Aorta (tissue), 5 donors: ENCODE data around the gene ZNF324B. TPM values are rescaled to one million over a fixed set of nuclear protein-coding genes. Genes with fewer than 3 reads are reported as not detected.
A peak's percentile ranks its signal among the peaks of the same experiment; 100 is the strongest.
"Not testable (repeated sequence)": the region's sequence is repeated elsewhere in the genome, so short reads cannot be mapped to it uniquely, and the experiment has no call there.

ENCODE experiments used
- ATAC-seq: fragments of 200-7000 bp; cut with Tn5 transposase; one replicate; pipeline ENCODE4 v1.9.1; 2022; ENCODE audit warnings: moderate library complexity; ENCODE audit not compliant: low FRiP score
- DNase-seq, 2 donors: peaks; one replicate each; pipeline ENCODE4 v3.0.0-alpha.2; 2020
- H3K27ac ChIP-seq, 2 donors: one replicate each; pipeline ENCODE4 v1.5.1; 2013; ENCODE audit warnings: low read length in 2 of 2, mild to moderate bottlenecking in 2 of 2, moderate library complexity in 2 of 2, control low read depth in 1 of 2, inconsistent platforms in 1 of 2, low read depth in 1 of 2
- H3K27me3 ChIP-seq, 2 donors: one replicate each; pipeline ENCODE4 v1.6.1; 2013; ENCODE audit warnings: control low read depth in 1 of 2, low read length in 1 of 2, mild to moderate bottlenecking in 1 of 2, moderate library complexity in 1 of 2; ENCODE audit not compliant: insufficient read depth in 2 of 2, control insufficient read depth in 1 of 2
- H3K36me3 ChIP-seq, 2 donors: one replicate each; pipeline ENCODE4 v1.6.1; 2013; ENCODE audit warnings: control low read depth in 1 of 2, low read length in 1 of 2, mild to moderate bottlenecking in 1 of 2; ENCODE audit not compliant: insufficient read depth in 2 of 2, control insufficient read depth in 1 of 2
- H3K4me1 ChIP-seq, 2 donors: one replicate each; pipeline ENCODE4 v1.6.1; 2013; ENCODE audit warnings: low read length in 2 of 2, control low read depth in 1 of 2, mild to moderate bottlenecking in 1 of 2, moderate library complexity in 1 of 2; ENCODE audit not compliant: insufficient read depth in 2 of 2, control insufficient read depth in 1 of 2
- H3K4me3 ChIP-seq, 2 donors: one replicate each; pipeline ENCODE4 v1.5.1; 2013; ENCODE audit warnings: low read length in 2 of 2, control low read depth in 1 of 2, mild to moderate bottlenecking in 1 of 2
- H3K9me3 ChIP-seq: one replicate; pipeline ENCODE4 v1.6.1; 2013; ENCODE audit warnings: mild to moderate bottlenecking, low read length; ENCODE audit not compliant: control insufficient read depth
- WGBS, 2 donors: extraction: QIAGEN DNeasy Blood & Tissue Kit; methylation state at CpG; one replicate each; pipeline ENCODE4 v1.1.7; 2013; 5-methylcytosine and 5-hydroxymethylcytosine counted together
- intact Hi-C, 2 donors: fragments of 100-400 bp; cut with DNase I; formaldehyde crosslinking; loops; one replicate each; pipeline versions ENCODE4 v1.14.2 to v1.15.0; 2022
- polyA plus RNA-seq, 2 donors: library from polyadenylated mRNA; stranded (reverse); fragments of 200-250 nt; gene quantifications; one replicate each; pipeline ENCODE4 v1.2.3, GENCODE V29; 2013
- total RNA-seq, 2 donors: library from RNA; stranded (reverse); fragmentation: NEBNext Ultra II Directional; extraction: Animal tissue kit (Norgen Biotek cat#: 25700); gene quantifications; one replicate each; pipeline ENCODE4 v1.2.1, GENCODE V29; 2021
- donor health status: healthy with polysubstance abuse.
- donor health status: Bipolar disorder and iron deficiency.
- donor health status: DM: no; HTN: no; CAD: no.
- donor health status: DM: no; HTN: no; CAD: no.
- donor health status: DM: yes; HTN: yes; CAD: no.

The ZNF324B gene
- total and polyA plus RNA-seq, 4 donors: 1.5 to 5.7 (median 3.4) TPM

GRCh38 chr19:58448860-58449259 lies 2.6 kb upstream of the ZNF324B start:
- H3K9me3 ChIP-seq, H3K4me1 ChIP-seq, H3K4me3 ChIP-seq, intact Hi-C loops, H3K27ac ChIP-seq, H3K27me3 ChIP-seq, ATAC-seq, H3K36me3 ChIP-seq, DNase-seq: not testable (repeated sequence)
- WGBS, 2 donors: 75 to 79% methylated on average over 3 of the region's 3 CpGs

DNA sequence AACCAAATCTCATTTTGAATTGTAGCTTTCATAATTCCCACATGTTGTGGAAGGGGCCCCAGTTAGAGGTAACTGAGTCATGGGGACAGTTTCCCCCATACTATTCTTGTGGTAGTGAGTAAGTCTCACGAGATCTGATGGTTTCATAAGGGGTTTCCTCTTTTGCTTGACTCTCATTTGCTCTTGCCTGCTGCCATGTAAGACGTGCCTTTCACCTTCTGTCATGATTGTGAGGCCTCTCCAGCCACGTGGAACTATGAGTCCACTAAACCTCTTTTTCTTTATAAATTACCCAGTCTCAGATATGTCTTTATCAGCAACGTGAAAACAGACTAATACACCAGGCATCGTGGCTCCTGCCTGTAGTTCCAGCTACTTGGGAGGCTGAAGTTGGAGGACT lies 1.4 kb upstream of the ZNF324B start:
- H3K27me3 ChIP-seq, H3K36me3 ChIP-seq, DNase-seq, H3K4me1 ChIP-seq, intact Hi-C loops, H3K9me3 ChIP-seq, ATAC-seq, H3K4me3 ChIP-seq, H3K27ac ChIP-seq: not testable (repeated sequence)
- 60 to 61% methylated on average over 5 of the region's 5 CpGs for WGBS, 2 donors

DNA sequence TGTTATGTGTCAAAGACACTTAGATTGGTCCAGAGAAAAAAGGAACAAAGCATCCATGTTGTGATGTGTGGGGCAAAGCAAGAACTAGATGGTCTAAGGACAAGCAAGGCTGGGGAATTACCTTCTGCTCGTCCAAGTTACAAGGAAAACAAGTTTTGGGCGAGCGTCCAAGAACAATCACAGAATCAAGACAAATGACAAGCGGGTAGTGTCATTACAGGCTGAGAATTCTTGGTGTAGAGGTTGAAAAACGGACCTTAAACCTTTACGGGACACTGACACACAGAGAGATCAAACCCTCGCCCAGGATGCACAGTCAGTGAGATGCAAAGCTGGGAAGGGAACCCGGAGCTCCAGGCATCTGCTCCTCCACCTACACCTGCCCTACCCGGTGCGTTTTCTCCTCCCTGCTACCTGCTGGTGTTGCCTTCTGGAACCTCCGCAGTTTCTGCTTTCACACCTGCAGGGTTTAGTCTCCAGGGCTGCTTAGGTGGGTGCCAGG lies 515 bp upstream of the ZNF324B start:
- ATAC-seq: no peak
- intact Hi-C loops: loop anchor here in 1 of 2 donors (1.0 kb wide), 1 partner anchor 11 kb away; the partner anchor contains the start of gene ZNF132
- DNase-seq: no peak
- WGBS, 2 donors: 3% methylated on average over 11 of the region's 11 CpGs
- Histone ChIP-seq H3K27ac (no peak overlapping the region), H3K4me3 (peak overlapping the region; percentile 63), H3K27me3 (no peaks in the 10 kb centered on the region), H3K36me3 (no peaks in the 10 kb centered on the region), H3K4me1 (no peaks in the 10 kb centered on the region), H3K9me3 (no peaks in the 10 kb centered on the region)

GRCh38 chr19:58453743-58454142 lies 2.3 kb downstream of the ZNF324B start:
- Histone ChIP-seq H3K4me3 (no peak overlapping the region), H3K27ac (no peak overlapping the region), H3K4me1 (no peaks in the 10 kb centered on the region), H3K27me3 (no peaks in the 10 kb centered on the region), H3K9me3 (no peaks in the 10 kb centered on the region), H3K36me3 (peaks cover 0 to 3% of the 10 kb centered on the region in 2 donors)
- ATAC-seq: no peak
- DNase-seq: peak in 1 of 2 donors; percentile 57
- 93 to 95% methylated on average over 6 of the region's 6 CpGs for WGBS, 2 donors
- intact Hi-C loops: no loop called here

- no peak for ATAC-seq
- H3K27ac ChIP-seq: no peak overlapping the region
- intact Hi-C loops: no loop called here
These were observed 3.9 kb downstream of the ZNF324B start for GRCh38 chr19:58455306-58455705.

DNA sequence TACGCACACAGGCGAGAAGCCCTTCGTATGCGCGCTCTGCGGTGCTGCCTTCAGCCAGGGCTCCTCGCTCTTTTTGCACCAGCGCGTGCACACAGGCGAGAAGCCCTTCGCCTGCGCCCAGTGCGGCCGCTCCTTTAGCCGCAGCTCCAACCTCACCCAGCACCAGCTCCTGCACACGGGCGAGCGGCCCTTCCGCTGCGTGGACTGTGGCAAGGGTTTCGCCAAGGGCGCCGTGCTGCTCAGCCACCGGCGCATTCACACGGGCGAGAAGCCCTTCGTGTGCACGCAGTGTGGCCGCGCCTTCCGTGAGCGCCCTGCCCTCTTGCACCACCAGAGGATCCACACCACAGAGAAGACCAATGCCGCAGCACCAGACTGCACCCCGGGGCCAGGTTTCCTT lies 4.7 kb downstream of the ZNF324B start:
- no peak for ATAC-seq
- no peaks in the 10 kb centered on the region for H3K27me3 ChIP-seq
- intact Hi-C loops: no loop called here
- no peaks in the 10 kb centered on the region for H3K4me1 ChIP-seq
- H3K36me3 ChIP-seq: peaks cover 0 to 3% of the 10 kb centered on the region in 2 donors
- DNase-seq: peak in 1 of 2 donors; percentile 45
- no peaks in the 10 kb centered on the region for H3K9me3 ChIP-seq
- H3K27ac ChIP-seq: no peak overlapping the region
- H3K4me3 ChIP-seq: no peak overlapping the region
- WGBS, 2 donors: 97 to 98% methylated on average over 35 of the region's 35 CpGs

More at GRCh38 chr19:58455306-58455705, 3.9 kb downstream of the ZNF324B start:
- H3K36me3 ChIP-seq: peaks cover 0 to 3% of the 10 kb centered on the region in 2 donors
- peak in 1 of 2 donors; percentile 62 for DNase-seq
- no peaks in the 10 kb centered on the region for H3K27me3 ChIP-seq
- no peaks in the 10 kb centered on the region for H3K9me3 ChIP-seq
- WGBS, 2 donors: 93 to 96% methylated on average over 19 to 21 of the region's 21 CpGs
- no peaks in the 10 kb centered on the region for H3K4me1 ChIP-seq
- H3K4me3 ChIP-seq: no peak overlapping the region

- intact Hi-C loops: no loop called here
- no peaks in the 10 kb centered on the region for H3K27me3 ChIP-seq
- no peaks in the 10 kb centered on the region for H3K4me1 ChIP-seq
- WGBS, 2 donors: 88 to 95% methylated on average over 2 of the region's 2 CpGs
- DNase-seq (no peak), ATAC-seq (no peak)
- peaks cover 0 to 3% of the 10 kb centered on the region in 2 donors for H3K36me3 ChIP-seq
- no peaks in the 10 kb centered on the region for H3K9me3 ChIP-seq
- no peak overlapping the region for H3K27ac ChIP-seq
- no peak overlapping the region for H3K4me3 ChIP-seq
These were observed 8.6 kb downstream of the ZNF324B start for GRCh38 chr19:58460039-58460438.

DNA sequence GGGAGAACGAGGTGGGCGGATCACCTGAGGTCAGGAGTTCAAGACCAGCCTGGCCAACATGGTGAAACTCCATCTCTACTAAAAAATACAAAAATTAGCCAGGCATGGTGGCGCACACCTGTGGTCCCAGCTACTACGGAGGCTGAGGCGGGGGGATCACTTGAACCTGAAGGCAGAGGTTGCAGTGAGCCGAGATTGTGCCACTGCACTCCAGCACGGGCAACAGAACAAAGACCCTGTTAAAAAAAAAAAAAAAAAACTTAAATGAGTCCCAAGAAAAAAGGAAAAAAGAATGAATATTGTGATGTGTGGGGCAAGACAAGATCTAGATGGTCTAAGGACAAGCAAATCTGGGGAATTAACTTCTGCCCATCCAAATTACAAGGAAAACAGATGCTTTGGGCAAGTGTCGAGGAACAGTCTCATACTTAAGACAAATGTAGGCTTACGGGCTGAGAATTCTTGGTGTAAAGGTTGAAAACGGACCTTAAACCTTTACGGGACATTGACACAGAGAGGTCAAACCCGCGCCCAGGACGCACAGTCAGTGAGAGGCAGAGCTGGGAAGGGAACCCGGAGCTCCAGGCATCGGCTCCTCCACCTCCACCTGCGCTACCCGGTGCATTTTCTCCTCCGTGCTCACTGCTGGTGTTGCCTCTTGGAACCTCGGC lies 14.8 kb downstream of the ZNF324B start:
- no peaks in the 10 kb centered on the region for H3K9me3 ChIP-seq
- intact Hi-C loops: no loop called here
- H3K27ac ChIP-seq: no peak overlapping the region
- H3K36me3 ChIP-seq: no peaks in the 10 kb centered on the region
- no peak overlapping the region for H3K4me3 ChIP-seq
- DNase-seq (no peak), ATAC-seq (no peak)
- WGBS, 2 donors: 33 to 34% methylated on average over 20 of the region's 20 CpGs
- H3K4me1 ChIP-seq: no peaks in the 10 kb centered on the region
- no peaks in the 10 kb centered on the region for H3K27me3 ChIP-seq
